ENCODE data around the gene MYBPC2. TPM values are rescaled to one million over a fixed set of nuclear protein-coding genes. Genes with fewer than 3 reads are reported as not detected.

MYBPC2 gene
- total RNA-seq, 4 donors from 2014 or later = 0.05 to 1.3 (median 0.15) TPM; not detected in 1

GRCh38 chr19:50414864-50415660, 17.6 kb upstream of the MYBPC2 start:
- H3K4me3 ChIP-seq (ENCODE audit: low read depth, poor library complexity, severe bottlenecking) = no peak overlapping the region
- WGBS, 2 donors = 64 to 65% methylated on average over 26 to 36 of the region's 37 CpGs
- no peak for TF ChIP-seq CTCF (IDR thresholded peaks at IDR 0.05)
- TF ChIP-seq POLR2A (IDR thresholded peaks at IDR 0.05) = no peak
- peak; percentile 62 to 93 for DNase-seq (ENCODE audit: low spot score in 2 of 2)
- intact Hi-C loops (cut with DNase I; ENCODE audit: low total_unique reads) = no loop called here

- WGBS, 2 donors = 84 to 90% methylated on average over 5 to 11 of the region's 22 CpGs
- TF ChIP-seq POLR2A (IDR thresholded peaks at IDR 0.05) (no peak), CTCF (IDR thresholded peaks at IDR 0.05) (no peak)
- DNase-seq (ENCODE audit: low spot score in 2 of 2) = no peak
- no peak overlapping the region for H3K4me3 ChIP-seq (ENCODE audit: low read depth, poor library complexity, severe bottlenecking)
- intact Hi-C loops (cut with DNase I; ENCODE audit: low total_unique reads) = no loop called here
These were observed 17.0 kb upstream of the MYBPC2 start for GRCh38 chr19:50415661-50416033.

GRCh38 chr19:50416034-50416977, 16.4 kb upstream of the MYBPC2 start:
- 83 to 88% methylated on average over 34 to 35 of the region's 35 CpGs for WGBS, 2 donors
- no peak overlapping the region for H3K4me3 ChIP-seq (ENCODE audit: low read depth, poor library complexity, severe bottlenecking)
- DNase-seq (ENCODE audit: low spot score in 2 of 2) = no peak
- intact Hi-C loops (cut with DNase I; ENCODE audit: low total_unique reads) = no loop called here
- no peak for TF ChIP-seq CTCF (IDR thresholded peaks at IDR 0.05)
- TF ChIP-seq POLR2A (IDR thresholded peaks at IDR 0.05) = no peak

GRCh38 chr19:50417111-50418081, 15.3 kb upstream of the MYBPC2 start:
- no peak overlapping the region for H3K4me3 ChIP-seq (ENCODE audit: low read depth, poor library complexity, severe bottlenecking)
- 60 to 70% methylated on average over 23 to 25 of the region's 42 CpGs for WGBS, 2 donors
- intact Hi-C loops (cut with DNase I; ENCODE audit: low total_unique reads) = no loop called here
- no peak for DNase-seq (ENCODE audit: low spot score in 2 of 2)
- no peak for TF ChIP-seq POLR2A (IDR thresholded peaks at IDR 0.05)
- no peak for TF ChIP-seq CTCF (IDR thresholded peaks at IDR 0.05)

Measured in lower leg skin (tissue), 4 donors.